ENCODE results near the gene TRPM2. TPM values are rescaled to one million over a fixed set of nuclear protein-coding genes. Genes with fewer than 3 reads are reported as not detected.
A peak's percentile ranks its signal among the peaks of the same experiment; 100 is the strongest.

The TRPM2 gene
- total RNA-seq, 1 experiment from 2014 or later = 28.1 TPM

GRCh38 chr21:44423941-44424607 is 70.7 kb downstream of the TRPM2 start:
- no peak for ATAC-seq
- peaks cover 24% of the 10 kb centered on the region for H3K79me2 ChIP-seq (ENCODE audit: insufficient read depth, low read length)
- no peaks in the 10 kb centered on the region for H3K9me2 ChIP-seq (ENCODE audit: insufficient read depth)
- intact Hi-C loops (cut with micrococcal nuclease) = no loop called here
- no peak for DNase-seq (ENCODE audit: low read depth, low spot score)
- no TSS peak for BruUV-seq (replicated peaks)
- H3K9ac ChIP-seq (ENCODE audit: low read length) = peak overlapping the region; percentile 95; the same call in 1 of the 2 replicates
- TF ChIP-seq REST (IDR thresholded peaks at IDR 0.05; ENCODE audit: low read depth) (no peak), EGR1 (IDR thresholded peaks at IDR 0.05; ENCODE audit: low read depth) (no peak), MAX (IDR thresholded peaks at IDR 0.05) (no peak), EZH2 (IDR thresholded peaks at IDR 0.05) (no peak), FOSL1 (IDR thresholded peaks at IDR 0.05; ENCODE audit: low read depth) (no peak), CEBPB (IDR thresholded peaks at IDR 0.05; ENCODE audit: low read depth) (no peak), SIN3A (IDR thresholded peaks at IDR 0.05; ENCODE audit: low read depth) (no peak), CTCF (IDR thresholded peaks at IDR 0.05 in 2 of 3, conservative IDR thresholded peaks at IDR 0.05 in 1 of 3; ENCODE audit: borderline replicate concordance in 1 of 3, insufficient read depth in 1 of 3, low read depth in 2 of 3, low read length in 2 of 3) (no peak), CBX3 (IDR thresholded peaks at IDR 0.05; ENCODE audit: low read depth) (no peak), ZBTB33 (IDR thresholded peaks at IDR 0.05; ENCODE audit: extremely low read depth, insufficient replicate concordance, low read length) (no peak), JUND (IDR thresholded peaks at IDR 0.05) (no peak), TCF7L2 (IDR thresholded peaks at IDR 0.05; ENCODE audit: borderline replicate concordance, extremely low read depth, insufficient read depth, insufficient read length) (no peak), ELF1 (IDR thresholded peaks at IDR 0.05; ENCODE audit: borderline replicate concordance, low read depth) (no peak), SRF (IDR thresholded peaks at IDR 0.05; ENCODE audit: low read depth) (no peak), RAD21 (IDR thresholded peaks at IDR 0.05; ENCODE audit: low read depth) (no peak), EZH2phosphoT487 (IDR thresholded peaks at IDR 0.05; ENCODE audit: borderline replicate concordance) (no peak), POLR2A (IDR thresholded peaks at IDR 0.05; ENCODE audit: borderline replicate concordance, extremely low read depth, insufficient read depth, insufficient read length) (no peak), SP1 (IDR thresholded peaks at IDR 0.05; ENCODE audit: low read depth) (no peak), ZNF274 (IDR thresholded peaks at IDR 0.05; ENCODE audit: low read depth, low read length) (no peak)
- peak overlapping the region; percentile 95 for H3K4me2 ChIP-seq (ENCODE audit: low read length)
- peak overlapping the region; percentile 85 to 88; a peak in 2 of 4 replicates for H3K4me3 ChIP-seq (replicated peaks in 1 of 2; ENCODE audit: low read depth in 1 of 2, low read length in 2 of 2)
- RAD21 ChIA-PET (ENCODE audit: low non-redundant PET in 1 of 2, low total read pairs in 2 of 2, uncharacterized antibody in 2 of 2, unreplicated experiment in 2 of 2) = no interaction called here
- H2AFZ ChIP-seq (ENCODE audit: low read depth, low read length, poor library complexity, severe bottlenecking) = no peak overlapping the region
- peak overlapping the region; percentile 88; the same call in 1 of the 2 replicates for H3K27ac ChIP-seq (ENCODE audit: low read depth, low read length)
- H4K20me1 ChIP-seq (ENCODE audit: insufficient read depth) = no peaks in the 10 kb centered on the region
- peaks cover 4 to 36% of the 10 kb centered on the region in 2 experiments; a peak in 3 of 4 replicates for H3K4me1 ChIP-seq (ENCODE audit: control insufficient read depth in 1 of 2, insufficient read depth in 2 of 2, low read length in 2 of 2)
- CTCF ChIA-PET = no interaction called here
- no peaks in the 10 kb centered on the region for H3K27me3 ChIP-seq (ENCODE audit: insufficient read depth, low read length)
- peaks cover 0 to 8% of the 10 kb centered on the region in 2 experiments; a peak in 1 of 4 replicates for H3K36me3 ChIP-seq (ENCODE audit: control insufficient read depth in 1 of 2, insufficient read depth in 2 of 2, low read length in 2 of 2)
- POLR2A ChIA-PET = no interaction called here
- peaks cover 0 to 5% of the 10 kb centered on the region in 2 experiments; a peak in 1 of 4 replicates for H3K9me3 ChIP-seq (ENCODE audit: control insufficient read depth in 1 of 2, insufficient read depth in 1 of 2, low read depth in 1 of 2, low read length in 2 of 2)
